H1 (cell line): Measurements from ENCODE around the gene TMSB10.

ENCODE experiments used
- CBX5 ChIP-seq: fragments of 300-800, 300-1000 bp; sonication (generic); IDR thresholded peaks from 2 replicates; pipeline ENCODE4 v1.7.1; 2016; ENCODE audit warnings: antibody characterized with exemption, low read length, low read depth
- CTCF ChIP-seq, 3 experiments: IDR thresholded peaks; 1 replicate in 2 of 3; 2 replicates in 1 of 3; pipeline versions ENCODE4 v1.5.1 to v1.6.1; 2011; ENCODE audit warnings: low read length in 3 of 3, mild to moderate bottlenecking in 3 of 3, inconsistent platforms in 2 of 3, low read depth in 1 of 3, moderate library complexity in 1 of 3; ENCODE audit not compliant: insufficient read depth in 1 of 3; ENCODE audit errors: control extremely low read depth in 1 of 3
- EZH2 ChIP-seq: fragments of 200-600 bp; sonication (generic); IDR thresholded peaks from 2 replicates; pipeline ENCODE4 v1.7.1; 2012; ENCODE audit warnings: low read depth, mild to moderate bottlenecking, moderate library complexity, low read length, inconsistent platforms; ENCODE audit not compliant: severe bottlenecking
- FOSL1 ChIP-seq: IDR thresholded peaks from 2 replicates; pipeline ENCODE4 v1.6.1; 2011; ENCODE audit warnings: mild to moderate bottlenecking, low read depth, low read length, moderate library complexity; ENCODE audit not compliant: insufficient read depth
- GABPA ChIP-seq: IDR thresholded peaks from 2 replicates; pipeline ENCODE4 v1.6.1; 2011; ENCODE audit warnings: mild to moderate bottlenecking, low read length, moderate library complexity, borderline replicate concordance; ENCODE audit not compliant: insufficient read depth
- HDAC2 ChIP-seq, 2 experiments: fragments of 300-600 bp in 1 of 2; sonication (generic) in 1 of 2; IDR thresholded peaks; 2 replicates each; pipeline ENCODE4 v1.6.1; 2011 to 2012; ENCODE audit warnings: low read depth in 2 of 2, low read length in 2 of 2, mild to moderate bottlenecking in 2 of 2, moderate library complexity in 2 of 2, borderline replicate concordance in 1 of 2, inconsistent platforms in 1 of 2
- PHF8 ChIP-seq: fragments of 200-600 bp; sonication (generic); conservative IDR thresholded peaks from 2 replicates; pipeline ENCODE4 v1.7.1; 2012; ENCODE audit warnings: low read depth, mild to moderate bottlenecking, inconsistent platforms, low read length, moderate library complexity
- POLR2A ChIP-seq, 2 experiments: IDR thresholded peaks; 1 replicate in 1 of 2; 2 replicates in 1 of 2; pipeline ENCODE4 v1.6.1; 2011; ENCODE audit warnings: low read depth in 2 of 2, low read length in 2 of 2, mild to moderate bottlenecking in 2 of 2; ENCODE audit errors: control extremely low read depth in 1 of 2
- SP1 ChIP-seq: IDR thresholded peaks from 2 replicates; pipeline ENCODE4 v1.6.1; 2011; ENCODE audit warnings: low read depth, low read length
- SRF ChIP-seq: IDR thresholded peaks from 2 replicates; pipeline ENCODE4 v1.6.1; 2011; ENCODE audit warnings: mild to moderate bottlenecking, low read depth, low read length, moderate library complexity
- SUZ12 ChIP-seq: fragments of 200-600 bp; sonication (generic); IDR thresholded peaks from 2 replicates; pipeline ENCODE4 v1.6.1; 2012; ENCODE audit warnings: mild to moderate bottlenecking, inconsistent platforms, low read length, moderate library complexity, mixed read lengths
- TBP ChIP-seq: IDR thresholded peaks from 2 replicates; pipeline ENCODE4 v1.6.1; 2011; ENCODE audit warnings: low read depth, low read length, improper control_type of control experiment

GRCh38 chr2:84947010-84947593, 41.6 kb downstream of the TMSB10 start:
- TF ChIP-seq CTCF (IDR thresholded peaks at IDR 0.05; ENCODE audit: control extremely low read depth in 1 of 3, insufficient read depth in 1 of 3, low read depth in 1 of 3, low read length in 3 of 3) (no peak), SUZ12 (no peak), FOSL1 (no peak), POLR2A (IDR thresholded peaks at IDR 0.05; ENCODE audit: control extremely low read depth in 1 of 2, low read depth in 2 of 2, low read length in 2 of 2) (no peak), SRF (no peak), GABPA (no peak), TBP (no peak), SP1 (no peak), CBX5 (no peak), HDAC2 (IDR thresholded peaks at IDR 0.05; ENCODE audit: borderline replicate concordance in 1 of 2, low read depth in 2 of 2, low read length in 2 of 2) (no peak), EZH2 (no peak), PHF8 (no peak)
